ENCODE measurements around the gene NCBP2.

Gene NCBP2

DNA sequence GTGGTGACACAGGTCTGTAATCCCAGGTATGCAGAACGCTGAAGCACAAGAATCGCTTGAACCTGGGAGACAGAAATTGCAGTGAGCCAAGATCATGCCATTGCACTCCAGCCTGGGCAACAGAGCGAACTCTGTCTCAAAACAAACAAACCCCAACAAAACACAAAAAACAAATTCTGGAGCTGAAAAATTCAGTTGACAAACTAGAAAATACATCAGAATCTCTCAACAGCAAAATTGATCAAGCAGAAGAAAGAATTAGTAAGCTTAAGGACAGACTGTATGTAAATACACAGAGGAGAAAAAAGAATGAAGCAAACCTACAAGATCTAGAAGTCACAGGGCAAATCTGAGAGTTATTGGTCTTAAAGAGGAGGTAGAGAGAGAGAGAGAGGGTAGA lies 25.3 kb downstream of the NCBP2 start:
- Histone ChIP-seq H3K4me3 (replicated peaks; ENCODE audit: low read depth, low read length) (no peak overlapping the region), H3K27me3 (replicated peaks; ENCODE audit: control insufficient read depth, insufficient read depth, low read length) (no peaks in the 10 kb centered on the region), H3K36me3 (ENCODE audit: control insufficient read depth, insufficient read depth, low read length) (peaks cover 4% of the 10 kb centered on the region; the same call in 1 of the 2 replicates)
- no peak for TF ChIP-seq CTCF (IDR thresholded peaks at IDR 0.05; ENCODE audit: insufficient read depth, low read length, poor library complexity, severe bottlenecking)
- no peak for DNase-seq (ENCODE audit: extremely low read depth, insufficient read length)

DNA sequence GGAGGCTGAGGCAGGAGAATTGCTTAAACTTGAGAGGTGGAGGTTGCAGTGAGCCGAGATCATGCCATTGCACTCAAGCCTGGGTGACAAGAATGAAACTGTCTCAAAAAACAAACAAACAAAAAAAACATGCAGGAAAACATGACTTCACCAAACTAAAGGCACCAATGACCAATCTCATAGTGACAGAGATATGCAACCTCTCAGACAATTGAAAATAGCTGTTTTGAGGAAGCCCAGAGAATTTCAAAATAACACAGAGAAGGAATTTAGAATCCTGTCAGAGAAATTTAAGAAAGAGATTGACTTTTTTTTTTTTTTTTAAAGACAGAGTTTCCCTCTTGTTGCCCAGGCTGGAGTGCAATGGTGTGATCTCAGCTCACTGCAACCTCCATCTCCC lies 26.1 kb downstream of the NCBP2 start:
- TF ChIP-seq CTCF (IDR thresholded peaks at IDR 0.05; ENCODE audit: insufficient read depth, low read length, poor library complexity, severe bottlenecking), result no peak
- DNase-seq (ENCODE audit: extremely low read depth, insufficient read length), result no peak
- H3K36me3 ChIP-seq (ENCODE audit: control insufficient read depth, insufficient read depth, low read length), result peaks cover 4% of the 10 kb centered on the region; the same call in 1 of the 2 replicates
- H3K27me3 ChIP-seq (replicated peaks; ENCODE audit: control insufficient read depth, insufficient read depth, low read length), result no peaks in the 10 kb centered on the region
- H3K4me3 ChIP-seq (replicated peaks; ENCODE audit: low read depth, low read length), result no peak overlapping the region

DNA sequence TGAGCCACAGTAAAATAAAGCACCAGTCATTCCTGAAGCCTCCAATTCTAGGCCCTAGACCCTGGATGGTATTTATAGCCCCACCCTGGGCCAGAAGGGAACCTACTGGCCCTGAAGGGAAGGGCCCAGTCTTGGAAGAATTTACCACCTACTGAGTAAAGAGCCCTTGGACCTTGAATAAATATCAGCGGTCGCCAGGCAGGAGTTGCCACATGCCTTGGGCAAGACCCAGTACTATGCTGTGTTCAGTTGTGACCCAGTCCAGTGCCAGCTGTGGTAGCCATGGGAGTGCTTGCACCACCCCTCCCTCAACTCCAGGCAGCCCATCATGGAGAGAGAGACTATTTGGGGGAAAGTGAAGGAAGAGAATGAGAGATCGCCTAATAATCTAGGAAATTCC lies 27.0 kb downstream of the NCBP2 start:
- Histone ChIP-seq H3K36me3 (ENCODE audit: control insufficient read depth, insufficient read depth, low read length) (peaks cover 4% of the 10 kb centered on the region; the same call in 1 of the 2 replicates), H3K4me3 (replicated peaks; ENCODE audit: low read depth, low read length) (no peak overlapping the region), H3K27me3 (replicated peaks; ENCODE audit: control insufficient read depth, insufficient read depth, low read length) (no peaks in the 10 kb centered on the region)
- no peak for TF ChIP-seq CTCF (IDR thresholded peaks at IDR 0.05; ENCODE audit: insufficient read depth, low read length, poor library complexity, severe bottlenecking)
- DNase-seq (ENCODE audit: extremely low read depth, insufficient read length), result no peak

DNA sequence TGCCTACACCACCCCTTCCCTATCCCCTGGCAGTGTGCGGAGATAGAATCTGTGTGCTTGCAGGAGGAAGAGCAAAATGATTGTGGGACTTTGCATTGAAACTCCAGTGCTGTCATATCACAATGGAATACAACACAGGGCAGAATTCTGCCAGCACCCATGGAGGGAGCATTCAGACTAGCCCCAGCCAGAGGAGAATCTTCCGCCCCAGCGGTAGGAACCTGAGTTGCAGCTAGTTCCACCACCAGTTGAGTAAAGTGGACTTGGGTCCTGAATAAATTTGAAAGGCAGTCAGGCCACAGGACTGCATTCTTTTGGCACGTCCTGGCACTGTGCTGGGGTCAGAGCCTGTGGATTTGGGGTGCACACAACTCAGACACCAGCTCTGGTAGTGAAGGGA lies 27.5 kb downstream of the NCBP2 start:
- H3K36me3 ChIP-seq (ENCODE audit: control insufficient read depth, insufficient read depth, low read length), result peaks cover 4% of the 10 kb centered on the region; the same call in 1 of the 2 replicates
- DNase-seq (ENCODE audit: extremely low read depth, insufficient read length), result no peak
- H3K27me3 ChIP-seq (replicated peaks; ENCODE audit: control insufficient read depth, insufficient read depth, low read length), result no peaks in the 10 kb centered on the region
- no peak for TF ChIP-seq CTCF (IDR thresholded peaks at IDR 0.05; ENCODE audit: insufficient read depth, low read length, poor library complexity, severe bottlenecking)
- H3K4me3 ChIP-seq (replicated peaks; ENCODE audit: low read depth, low read length), result no peak overlapping the region

DNA sequence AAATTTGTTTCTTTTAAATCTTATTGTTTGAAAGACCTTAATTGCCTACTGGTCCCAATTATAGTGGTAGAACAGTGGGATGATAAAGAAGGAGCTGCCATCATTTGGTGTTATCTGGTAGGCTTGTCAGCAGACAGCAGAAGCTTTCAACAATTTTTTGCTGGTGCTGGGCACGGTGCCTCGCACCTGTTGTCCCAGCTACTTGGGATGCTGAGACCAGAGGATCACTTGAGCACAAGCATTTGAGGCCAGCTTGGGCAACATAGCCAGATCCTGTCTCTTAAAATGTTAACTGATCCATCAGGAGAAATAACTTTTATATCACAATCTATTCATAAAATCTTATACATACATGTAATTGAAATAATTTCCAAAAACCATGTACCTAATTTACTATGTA lies 38.6 kb downstream of the NCBP2 start:
- peaks cover 10% of the 10 kb centered on the region for H3K36me3 ChIP-seq (ENCODE audit: control insufficient read depth, insufficient read depth, low read length)
- DNase-seq (ENCODE audit: extremely low read depth, insufficient read length), result no peak
- no peak for TF ChIP-seq CTCF (IDR thresholded peaks at IDR 0.05; ENCODE audit: insufficient read depth, low read length, poor library complexity, severe bottlenecking)
- no peaks in the 10 kb centered on the region for H3K27me3 ChIP-seq (replicated peaks; ENCODE audit: control insufficient read depth, insufficient read depth, low read length)
- no peak overlapping the region for H3K4me3 ChIP-seq (replicated peaks; ENCODE audit: low read depth, low read length)

DNA sequence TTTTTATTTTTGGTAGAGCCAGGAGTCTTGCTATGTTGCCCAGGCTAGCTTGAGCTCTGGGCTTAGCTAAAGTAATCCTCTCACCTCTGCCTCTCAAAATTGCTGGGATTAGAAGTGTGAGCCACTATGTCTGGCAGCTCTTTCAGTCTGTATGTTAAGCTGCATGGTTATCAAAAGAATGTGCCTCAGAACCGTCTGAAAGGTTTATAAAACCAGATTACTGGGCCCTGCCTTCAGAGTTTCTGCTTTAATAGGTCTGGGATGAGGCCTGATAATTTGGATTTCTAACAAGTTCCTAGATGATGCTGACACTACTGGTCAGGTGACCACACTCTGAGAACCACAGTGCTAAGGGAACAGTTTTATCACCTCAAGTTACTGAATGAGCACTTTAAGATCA lies 40.0 kb downstream of the NCBP2 start:
- Histone ChIP-seq H3K36me3 (ENCODE audit: control insufficient read depth, insufficient read depth, low read length) (peaks cover 10% of the 10 kb centered on the region), H3K4me3 (replicated peaks; ENCODE audit: low read depth, low read length) (no peak overlapping the region), H3K27me3 (replicated peaks; ENCODE audit: control insufficient read depth, insufficient read depth, low read length) (no peaks in the 10 kb centered on the region)
- TF ChIP-seq CTCF (IDR thresholded peaks at IDR 0.05; ENCODE audit: insufficient read depth, low read length, poor library complexity, severe bottlenecking), result no peak
- no peak for DNase-seq (ENCODE audit: extremely low read depth, insufficient read length)
